GM12872 (cell line): Measurements from ENCODE around the gene BZW1.

ENCODE experiments used
- TF ChIP-seq, protein P1 (sequence below): IDR thresholded peaks from 3 replicates; pipeline ENCODE4 v1.5.1; 2011; ENCODE audit warnings: low read depth, mild to moderate bottlenecking, low read length, moderate library complexity; ENCODE audit not compliant: insufficient read depth

Gene BZW1

DNA sequence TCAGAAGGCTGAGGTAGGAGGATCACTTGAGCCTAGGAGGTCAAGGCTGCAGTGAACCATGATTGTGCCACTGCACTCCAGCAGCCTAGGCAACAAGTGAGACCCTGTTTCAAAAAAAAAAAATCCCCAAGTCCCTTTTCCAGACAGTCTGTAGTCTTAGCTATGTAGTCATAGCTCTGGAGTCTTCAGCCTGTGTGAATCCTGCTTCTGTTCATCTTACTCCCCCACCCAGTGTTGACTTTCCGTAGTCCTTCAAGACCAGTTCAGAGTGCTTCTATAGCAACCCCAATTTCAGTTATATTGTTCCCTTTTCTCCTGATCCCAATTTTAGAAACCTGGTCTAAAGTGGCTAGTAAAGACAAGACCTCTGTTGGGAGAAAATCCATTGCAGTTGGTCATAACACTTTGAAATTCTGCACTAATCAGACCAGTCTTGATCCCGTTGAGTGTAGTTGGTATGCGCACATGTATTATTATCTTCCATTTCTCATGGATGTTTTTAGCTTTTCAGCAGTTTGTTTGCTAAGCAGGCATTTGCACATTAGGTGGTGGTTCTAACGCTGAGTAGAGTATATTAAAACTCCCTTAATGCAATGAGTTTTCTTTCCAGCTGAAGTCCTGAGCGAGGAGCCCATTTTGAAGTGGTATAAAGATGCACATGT is 9.0 kb downstream of the BZW1 start:
- TF ChIP-seq, protein P1, sequence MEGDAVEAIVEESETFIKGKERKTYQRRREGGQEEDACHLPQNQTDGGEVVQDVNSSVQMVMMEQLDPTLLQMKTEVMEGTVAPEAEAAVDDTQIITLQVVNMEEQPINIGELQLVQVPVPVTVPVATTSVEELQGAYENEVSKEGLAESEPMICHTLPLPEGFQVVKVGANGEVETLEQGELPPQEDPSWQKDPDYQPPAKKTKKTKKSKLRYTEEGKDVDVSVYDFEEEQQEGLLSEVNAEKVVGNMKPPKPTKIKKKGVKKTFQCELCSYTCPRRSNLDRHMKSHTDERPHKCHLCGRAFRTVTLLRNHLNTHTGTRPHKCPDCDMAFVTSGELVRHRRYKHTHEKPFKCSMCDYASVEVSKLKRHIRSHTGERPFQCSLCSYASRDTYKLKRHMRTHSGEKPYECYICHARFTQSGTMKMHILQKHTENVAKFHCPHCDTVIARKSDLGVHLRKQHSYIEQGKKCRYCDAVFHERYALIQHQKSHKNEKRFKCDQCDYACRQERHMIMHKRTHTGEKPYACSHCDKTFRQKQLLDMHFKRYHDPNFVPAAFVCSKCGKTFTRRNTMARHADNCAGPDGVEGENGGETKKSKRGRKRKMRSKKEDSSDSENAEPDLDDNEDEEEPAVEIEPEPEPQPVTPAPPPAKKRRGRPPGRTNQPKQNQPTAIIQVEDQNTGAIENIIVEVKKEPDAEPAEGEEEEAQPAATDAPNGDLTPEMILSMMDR = no peak

DNA sequence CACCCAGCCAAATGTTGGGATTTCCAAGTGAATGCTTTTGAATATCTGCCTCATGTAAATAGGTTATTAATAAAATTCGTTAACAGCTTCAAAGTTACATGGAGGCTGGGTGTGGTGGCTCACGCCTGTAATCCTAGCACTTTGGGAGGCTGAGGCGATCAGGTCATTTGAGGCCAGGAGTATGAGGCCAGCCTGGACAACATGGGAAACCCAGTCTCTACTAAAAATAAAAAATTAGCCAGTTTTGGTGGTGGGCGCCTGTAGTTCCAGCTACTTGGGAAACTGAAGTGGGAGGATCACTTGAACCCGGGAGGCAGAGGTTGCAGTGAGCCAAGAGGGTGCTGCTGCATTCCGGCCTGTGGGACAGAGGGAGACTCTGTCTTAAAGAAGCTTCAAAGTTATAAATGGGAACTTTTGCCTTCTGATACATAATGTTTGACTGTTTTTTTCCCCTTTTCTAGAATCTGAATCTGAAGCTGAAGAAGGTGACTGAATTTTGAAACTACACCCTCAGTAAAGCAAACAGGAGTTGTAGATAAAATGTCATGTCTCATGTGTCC is 10.1 kb downstream of the BZW1 start:
- TF ChIP-seq, protein P1 = no peak

DNA sequence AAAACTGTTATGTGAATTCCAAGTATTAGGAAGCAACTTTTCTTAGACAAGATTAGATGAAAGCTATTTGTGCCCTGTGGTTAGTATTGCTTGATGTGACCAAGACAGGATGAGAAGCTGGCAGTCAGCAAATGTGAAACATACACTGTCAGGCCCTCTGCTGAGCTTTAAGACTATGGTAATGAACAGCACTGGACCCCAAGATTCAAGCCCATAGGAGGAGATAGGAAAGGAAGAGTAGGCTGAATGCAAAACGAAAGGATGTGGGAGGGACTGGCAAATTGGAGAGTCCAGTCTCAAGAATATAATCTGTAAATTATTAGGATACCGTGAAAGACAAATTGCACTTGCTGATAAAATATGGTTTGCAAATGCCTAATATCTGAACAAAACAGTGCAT is 16.4 kb downstream of the BZW1 start:
- TF ChIP-seq, protein P1 = no peak

DNA sequence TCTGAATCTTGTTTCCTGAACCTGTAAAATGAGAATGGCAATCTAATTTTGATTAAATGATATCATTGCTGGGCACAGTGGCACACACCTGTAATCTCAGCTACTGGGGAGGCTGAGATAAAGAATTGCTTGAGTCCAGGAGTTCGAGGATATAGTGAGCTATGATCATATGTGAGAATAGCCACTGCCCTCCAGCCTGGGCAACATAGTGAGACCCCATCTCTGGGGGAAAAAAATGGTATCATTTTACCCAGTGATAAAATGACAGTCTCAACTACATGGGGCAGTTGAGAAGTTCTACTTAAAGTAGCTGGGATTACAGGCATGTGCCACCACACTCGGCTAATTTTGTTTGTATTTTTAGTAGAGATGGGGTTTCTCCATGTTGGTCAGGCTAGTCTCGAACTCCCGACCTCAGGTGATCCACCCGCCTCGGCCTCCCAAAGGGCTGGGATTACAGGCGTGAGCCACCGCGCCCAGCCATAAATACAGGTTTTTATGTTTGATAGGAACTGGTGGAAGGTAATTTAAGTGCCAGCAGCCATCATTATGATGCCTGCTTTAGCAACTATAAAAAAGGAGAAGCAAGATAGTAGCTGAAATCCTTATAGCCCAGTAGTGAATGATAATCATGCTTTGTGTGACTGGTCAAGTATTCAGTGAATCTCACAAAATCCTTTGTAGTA is 17.0 kb downstream of the BZW1 start:
- TF ChIP-seq, protein P1 = no peak

DNA sequence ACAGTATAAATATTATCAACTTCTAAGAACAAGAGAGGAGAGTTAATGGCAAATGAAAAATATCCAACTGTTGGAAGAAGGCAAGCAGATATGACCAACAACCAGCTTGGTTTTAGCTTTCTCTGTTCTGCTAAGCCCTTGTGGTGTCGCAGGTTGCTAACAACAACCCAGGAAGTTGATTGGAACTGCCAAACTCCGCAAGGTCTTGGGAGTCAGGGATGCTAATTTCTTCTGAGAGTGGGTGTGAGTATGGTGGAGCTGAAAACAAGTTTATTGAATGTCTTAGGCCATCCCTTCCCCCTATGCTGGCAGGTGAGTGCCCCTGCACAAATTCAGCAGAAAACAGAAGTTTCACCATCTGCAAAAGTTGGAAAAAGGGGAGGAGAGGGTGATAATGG is 17.5 kb downstream of the BZW1 start:
- TF ChIP-seq, protein P1 = no peak

DNA sequence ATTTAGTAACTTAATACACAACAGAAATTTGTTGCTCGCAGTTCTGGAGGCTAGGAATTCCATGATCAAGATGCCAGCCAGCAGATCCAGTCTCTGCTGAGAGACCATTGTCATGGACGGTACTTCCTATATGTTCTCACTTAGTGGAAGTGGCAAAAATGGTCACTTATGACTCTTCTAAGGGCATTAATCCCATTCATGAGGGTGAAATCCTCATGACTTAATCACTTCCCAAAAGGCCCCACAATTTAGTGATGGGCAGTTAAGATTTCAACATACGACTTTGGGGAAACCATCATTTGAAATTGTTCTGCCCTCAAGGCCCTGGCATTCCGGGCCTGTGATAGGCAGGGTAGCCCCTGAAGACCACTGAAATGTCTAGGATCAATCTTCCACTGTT is 23.0 kb downstream of the BZW1 start:
- TF ChIP-seq, protein P1 = no peak

DNA sequence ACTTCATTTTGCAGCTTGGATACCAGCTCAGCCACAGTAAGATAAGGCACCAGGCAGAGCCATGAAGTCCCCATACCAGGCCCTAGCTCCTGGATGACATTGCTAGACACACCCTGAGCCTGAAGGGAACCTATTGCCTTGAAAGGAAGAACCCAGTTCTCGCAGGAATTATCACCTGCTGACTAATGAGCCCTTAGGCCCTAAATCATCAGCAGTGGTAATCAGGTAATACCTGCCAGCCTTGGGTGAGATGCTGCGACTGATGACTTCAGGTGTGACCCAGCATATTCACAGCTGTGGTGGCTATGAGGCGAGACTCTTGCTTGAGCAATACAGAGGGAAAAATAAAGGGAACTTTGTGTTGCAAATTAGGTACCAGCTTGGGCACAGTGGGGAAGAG is 27.8 kb downstream of the BZW1 start:
- TF ChIP-seq, protein P1 = no peak
